8988T (cell line): ENCODE results near the gene IPO5.

Experiments
- DNase-seq: peaks from one replicate; pipeline ENCODE4 v3.0.0; 2011

Gene IPO5

GRCh38 chr13:98066636-98067035 lies 113.2 kb downstream of the IPO5 start:
- no peak for DNase-seq

- no peak for DNase-seq
These were observed 115.0 kb downstream of the IPO5 start for GRCh38 chr13:98068521-98068920.

GRCh38 chr13:98069985-98070384 lies 116.5 kb downstream of the IPO5 start:
- DNase-seq = no peak

GRCh38 chr13:98071316-98071715 lies 117.8 kb downstream of the IPO5 start:
- no peak for DNase-seq

GRCh38 chr13:98072476-98072875 lies 119.0 kb downstream of the IPO5 start:
- no peak for DNase-seq
